SK-N-MC (cell line): ENCODE measurements around the gene VAMP2.

Experiments used
- DNase-seq: peaks from one replicate; pipeline ENCODE4 v3.0.0-alpha.2; 2011; ENCODE audit warnings: low read depth, low spot score
- H3K27ac ChIP-seq: fragments of 200-600 bp; sonication (generic); 2 replicates; pipeline ENCODE4 v1.5.1; 2016; ENCODE audit warnings: mixed run types
- H3K36me3 ChIP-seq: fragments of 200-600 bp; sonication (generic); 2 replicates; pipeline ENCODE4 v1.6.1; 2017; ENCODE audit warnings: antibody characterized with exemption, low read length, mixed read lengths; ENCODE audit not compliant: insufficient read depth
- H3K4me3 ChIP-seq: fragments of 200-600 bp; sonication (generic); 2 replicates; pipeline ENCODE4 v1.5.1; 2016
- H3K9ac ChIP-seq: fragments of 200-600 bp; sonication (generic); 2 replicates; pipeline ENCODE4 v1.8.0; 2017; ENCODE audit warnings: mixed run types, mixed read lengths; ENCODE audit not compliant: insufficient read length
- H3K9me3 ChIP-seq: fragments of 200-600 bp; sonication (generic); 2 replicates; pipeline ENCODE4 v1.6.1; 2017; ENCODE audit warnings: low read depth, mild to moderate bottlenecking, antibody characterized with exemption, low read length, moderate library complexity, mixed read lengths
- EZH2 ChIP-seq: fragments of 200-600 bp; sonication (generic); IDR thresholded peaks from one replicate; pipeline ENCODE4 v1.6.1; 2017; ENCODE audit warnings: antibody characterized with exemption
- FOXP2 ChIP-seq: optimal IDR thresholded peaks from 2 replicates; pipeline ENCODE3; 2011; ENCODE audit warnings: mild to moderate bottlenecking, moderate library complexity; ENCODE audit not compliant: insufficient read depth; ENCODE audit errors: extremely low read length, control extremely low read depth
- POLR2AphosphoS5 ChIP-seq: IDR thresholded peaks from 2 replicates; pipeline ENCODE4 v1.6.1; 2012; ENCODE audit warnings: mild to moderate bottlenecking, low read depth, low read length, borderline replicate concordance

Gene VAMP2

GRCh38 chr17:8110456-8110804 lies 52.3 kb downstream of the VAMP2 start:
- Histone ChIP-seq H3K9ac (no peak overlapping the region), H3K4me3 (no peak overlapping the region), H3K36me3 (no peaks in the 10 kb centered on the region), H3K27ac (no peak overlapping the region), H3K9me3 (no peaks in the 10 kb centered on the region)
- no peak for TF ChIP-seq POLR2AphosphoS5
- TF ChIP-seq FOXP2: no peak
- DNase-seq: no peak

GRCh38 chr17:8109661-8110455 lies 52.9 kb downstream of the VAMP2 start:
- no peak for TF ChIP-seq EZH2
- Histone ChIP-seq H3K9ac (no peak overlapping the region), H3K27ac (no peak overlapping the region), H3K4me3 (peak overlapping the region; percentile 51), H3K9me3 (no peaks in the 10 kb centered on the region), H3K36me3 (no peaks in the 10 kb centered on the region)
- DNase-seq: no peak
